GM12864 (cell line): ENCODE results near the gene LPP.

ENCODE experiments used
- DNase-seq: peaks from one replicate; pipeline ENCODE4 v3.0.0-alpha.2; 2011; ENCODE audit warnings: low read depth
- H3K4me3 ChIP-seq: 2 replicates; pipeline ENCODE4 v1.5.1; 2011; ENCODE audit warnings: mild to moderate bottlenecking, low read depth, low read length, control low read depth
- TF ChIP-seq, protein P1 (sequence below): IDR thresholded peaks from 2 replicates; pipeline ENCODE4 v1.5.1; 2011; ENCODE audit warnings: low read depth, mild to moderate bottlenecking, moderate library complexity, low read length, control low read depth, inconsistent platforms; ENCODE audit errors: missing control alignments

LPP gene

DNA sequence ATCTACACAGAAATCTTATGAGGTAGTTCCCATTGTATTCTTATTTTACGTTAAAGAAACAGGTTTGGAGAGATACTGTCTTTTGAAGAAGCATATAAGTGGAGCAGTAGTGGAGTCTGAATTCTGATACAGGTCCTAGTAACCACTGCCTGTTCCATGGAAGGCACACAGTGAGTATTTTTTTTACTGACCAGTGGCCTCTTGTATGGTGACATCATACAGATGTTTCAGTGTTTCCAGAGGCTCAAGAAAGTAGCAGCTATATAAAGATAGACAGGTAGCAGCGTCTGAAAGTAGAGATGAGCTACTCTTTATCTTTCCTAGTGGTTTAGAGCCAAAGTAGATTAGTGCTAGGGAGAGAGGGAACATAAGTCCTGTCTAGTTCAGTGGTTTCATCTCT, 173.5 kb downstream of the LPP start:
- DNase-seq = no peak
- H3K4me3 ChIP-seq = no peak overlapping the region
- TF ChIP-seq, protein P1, sequence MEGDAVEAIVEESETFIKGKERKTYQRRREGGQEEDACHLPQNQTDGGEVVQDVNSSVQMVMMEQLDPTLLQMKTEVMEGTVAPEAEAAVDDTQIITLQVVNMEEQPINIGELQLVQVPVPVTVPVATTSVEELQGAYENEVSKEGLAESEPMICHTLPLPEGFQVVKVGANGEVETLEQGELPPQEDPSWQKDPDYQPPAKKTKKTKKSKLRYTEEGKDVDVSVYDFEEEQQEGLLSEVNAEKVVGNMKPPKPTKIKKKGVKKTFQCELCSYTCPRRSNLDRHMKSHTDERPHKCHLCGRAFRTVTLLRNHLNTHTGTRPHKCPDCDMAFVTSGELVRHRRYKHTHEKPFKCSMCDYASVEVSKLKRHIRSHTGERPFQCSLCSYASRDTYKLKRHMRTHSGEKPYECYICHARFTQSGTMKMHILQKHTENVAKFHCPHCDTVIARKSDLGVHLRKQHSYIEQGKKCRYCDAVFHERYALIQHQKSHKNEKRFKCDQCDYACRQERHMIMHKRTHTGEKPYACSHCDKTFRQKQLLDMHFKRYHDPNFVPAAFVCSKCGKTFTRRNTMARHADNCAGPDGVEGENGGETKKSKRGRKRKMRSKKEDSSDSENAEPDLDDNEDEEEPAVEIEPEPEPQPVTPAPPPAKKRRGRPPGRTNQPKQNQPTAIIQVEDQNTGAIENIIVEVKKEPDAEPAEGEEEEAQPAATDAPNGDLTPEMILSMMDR = no peak

DNA sequence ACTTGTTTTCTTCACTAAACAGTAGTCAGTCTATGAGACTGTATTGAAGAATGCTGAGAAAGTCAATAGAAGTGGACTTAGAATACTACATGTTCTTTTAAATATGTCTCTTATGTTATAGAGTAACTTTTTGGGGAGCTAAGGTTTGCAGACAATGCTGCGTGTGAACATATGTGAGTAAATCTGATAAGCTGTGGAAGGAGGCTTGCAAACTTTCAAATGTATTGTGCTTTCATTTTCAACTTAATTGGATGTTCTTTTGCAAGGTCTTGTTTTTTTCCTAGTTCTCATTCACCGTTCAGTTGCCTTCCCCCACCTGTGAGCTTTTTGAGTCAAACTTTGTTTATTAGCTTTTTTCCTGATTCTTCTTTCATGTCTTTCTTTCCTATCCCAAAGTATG, 176.2 kb downstream of the LPP start:
- H3K4me3 ChIP-seq = no peak overlapping the region
- TF ChIP-seq, protein P1 = no peak
- DNase-seq = no peak

GRCh38 chr3:188331166-188331565, 177.2 kb downstream of the LPP start:
- H3K4me3 ChIP-seq = no peak overlapping the region
- TF ChIP-seq, protein P1 = no peak
- DNase-seq = no peak

GRCh38 chr3:188332085-188332484, 178.1 kb downstream of the LPP start:
- no peak for DNase-seq
- no peak overlapping the region for H3K4me3 ChIP-seq
- TF ChIP-seq, protein P1 = no peak

DNA sequence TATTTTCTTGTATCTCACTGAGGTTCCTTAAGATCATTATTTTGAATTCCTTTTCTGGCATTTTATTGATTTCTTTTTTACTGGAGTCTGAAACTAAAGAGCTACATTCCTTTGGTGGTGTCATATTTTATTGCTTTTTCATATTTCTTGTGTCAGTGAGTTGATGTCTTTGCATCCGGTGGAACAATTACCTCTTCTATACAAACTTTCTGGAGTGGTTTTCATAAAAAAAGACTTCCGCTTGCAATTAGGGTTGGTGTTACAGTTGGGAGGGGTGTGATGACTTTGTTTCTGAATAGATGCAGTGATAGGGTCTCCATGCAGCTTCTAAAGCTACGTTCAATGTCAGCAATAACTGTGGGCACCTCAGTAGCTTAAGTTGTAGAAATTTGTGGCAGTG, 181.7 kb downstream of the LPP start:
- TF ChIP-seq, protein P1 = no peak
- DNase-seq = no peak
- no peak overlapping the region for H3K4me3 ChIP-seq

DNA sequence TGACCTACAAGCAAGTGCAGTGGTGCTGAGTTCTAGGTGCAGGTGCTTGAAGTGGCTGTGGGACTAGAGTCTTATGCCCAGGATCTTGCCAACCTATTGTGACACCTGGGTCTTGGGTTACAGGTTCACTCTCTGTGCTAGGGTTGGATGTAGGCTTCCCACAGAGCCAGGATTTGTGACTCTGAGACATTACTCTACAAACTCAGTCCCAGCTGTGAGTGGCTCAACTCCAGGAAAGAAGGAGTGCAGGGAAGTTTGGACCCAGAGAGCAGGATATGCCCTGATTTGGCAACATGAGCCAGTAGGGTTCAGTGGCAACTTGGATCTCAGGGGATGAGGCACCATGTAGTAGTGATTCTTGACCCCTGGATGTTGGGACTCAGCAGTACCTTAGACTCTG, 182.2 kb downstream of the LPP start:
- no peak for DNase-seq
- no peak overlapping the region for H3K4me3 ChIP-seq
- TF ChIP-seq, protein P1 = no peak

GRCh38 chr3:188337232-188337631, 183.3 kb downstream of the LPP start:
- TF ChIP-seq, protein P1 = no peak
- DNase-seq = no peak
- H3K4me3 ChIP-seq = no peak overlapping the region
